BE2C (cell line): Measurements from ENCODE around the gene PGM2L1.

ENCODE experiments used
- DNase-seq: peaks from one replicate; pipeline ENCODE4 v3.0.0-alpha.2; 2020
- H3K27me3 ChIP-seq: fragments of 250-450 bp; sonication (Bioruptor Pico); 2 replicates; pipeline ENCODE4 v1.5.1; 2020; ENCODE audit warnings: mild to moderate bottlenecking
- H3K36me3 ChIP-seq: fragments of 250-450 bp; sonication (Bioruptor Pico); 2 replicates; pipeline ENCODE4 v1.5.1; 2020; ENCODE audit warnings: mild to moderate bottlenecking
- H3K4me1 ChIP-seq: fragments of 250-450 bp; sonication (Bioruptor Pico); 2 replicates; pipeline ENCODE4 v1.5.1; 2020
- H3K4me3 ChIP-seq: 2 replicates; pipeline ENCODE4 v1.5.1; 2011; ENCODE audit warnings: low read depth, low read length
- H3K9me3 ChIP-seq: fragments of 250-450 bp; sonication (Bioruptor Pico); 2 replicates; pipeline ENCODE4 v1.5.1; 2020
- TF ChIP-seq, protein P1 (sequence below): IDR thresholded peaks from 2 replicates; pipeline ENCODE4 v1.5.1; 2012; ENCODE audit warnings: mild to moderate bottlenecking, low read depth, low read length

PGM2L1 gene

DNA sequence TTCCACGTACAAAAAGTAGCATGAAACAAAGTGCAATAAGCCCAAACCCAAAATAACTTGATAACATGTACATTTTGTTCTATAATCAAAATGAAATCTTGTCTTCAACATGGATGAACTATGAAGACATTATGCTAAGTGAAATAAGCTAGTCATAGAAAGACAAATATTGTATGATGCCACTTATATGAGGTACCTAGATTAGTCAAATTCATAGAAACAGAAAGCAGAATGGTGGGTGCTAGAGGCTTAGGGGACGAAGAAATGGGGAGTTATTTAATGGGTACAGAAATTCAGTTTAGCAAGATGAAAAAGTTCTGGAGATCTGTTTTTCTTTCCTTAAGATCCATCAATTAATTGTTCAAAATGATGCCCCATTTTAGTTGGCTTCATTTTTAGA is 7.5 kb downstream of the PGM2L1 start:
- TF ChIP-seq, protein P1, sequence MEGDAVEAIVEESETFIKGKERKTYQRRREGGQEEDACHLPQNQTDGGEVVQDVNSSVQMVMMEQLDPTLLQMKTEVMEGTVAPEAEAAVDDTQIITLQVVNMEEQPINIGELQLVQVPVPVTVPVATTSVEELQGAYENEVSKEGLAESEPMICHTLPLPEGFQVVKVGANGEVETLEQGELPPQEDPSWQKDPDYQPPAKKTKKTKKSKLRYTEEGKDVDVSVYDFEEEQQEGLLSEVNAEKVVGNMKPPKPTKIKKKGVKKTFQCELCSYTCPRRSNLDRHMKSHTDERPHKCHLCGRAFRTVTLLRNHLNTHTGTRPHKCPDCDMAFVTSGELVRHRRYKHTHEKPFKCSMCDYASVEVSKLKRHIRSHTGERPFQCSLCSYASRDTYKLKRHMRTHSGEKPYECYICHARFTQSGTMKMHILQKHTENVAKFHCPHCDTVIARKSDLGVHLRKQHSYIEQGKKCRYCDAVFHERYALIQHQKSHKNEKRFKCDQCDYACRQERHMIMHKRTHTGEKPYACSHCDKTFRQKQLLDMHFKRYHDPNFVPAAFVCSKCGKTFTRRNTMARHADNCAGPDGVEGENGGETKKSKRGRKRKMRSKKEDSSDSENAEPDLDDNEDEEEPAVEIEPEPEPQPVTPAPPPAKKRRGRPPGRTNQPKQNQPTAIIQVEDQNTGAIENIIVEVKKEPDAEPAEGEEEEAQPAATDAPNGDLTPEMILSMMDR, result no peak
- no peak for DNase-seq

DNA sequence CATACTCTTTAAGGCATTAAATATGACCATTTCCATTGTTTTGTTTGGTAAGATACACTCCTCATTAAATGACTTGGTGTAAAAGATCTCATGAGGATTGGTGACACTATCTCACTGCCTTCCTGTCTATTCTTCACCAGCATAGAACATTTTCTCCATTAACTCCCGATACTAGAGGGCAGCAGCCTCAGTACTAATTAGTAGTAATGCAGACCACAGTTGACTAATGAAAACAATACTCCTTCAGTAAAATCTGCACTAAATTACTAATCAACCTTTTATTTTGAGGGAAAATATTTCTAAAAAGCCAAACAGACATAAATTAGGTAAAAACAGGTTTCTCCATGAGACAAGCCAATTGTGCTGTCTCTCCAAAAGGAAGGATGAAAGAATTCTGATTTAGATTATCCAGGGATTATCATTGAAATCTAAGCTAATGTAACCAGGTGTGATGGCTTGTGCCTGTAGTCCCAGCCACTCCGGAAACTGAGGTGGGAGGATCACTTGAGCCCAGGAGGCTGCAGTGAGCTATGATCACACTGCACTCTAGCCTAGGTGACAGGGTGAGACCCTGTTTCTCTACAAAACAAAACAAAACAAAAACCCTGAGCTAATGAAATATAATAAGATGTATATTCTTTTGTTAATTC is 9.4 kb downstream of the PGM2L1 start:
- TF ChIP-seq, protein P1, result peak; percentile 86
- peak; percentile 72 for DNase-seq
- Histone ChIP-seq H3K9me3 (no peaks in the 10 kb centered on the region), H3K36me3 (no peaks in the 10 kb centered on the region), H3K4me1 (peaks cover 3% of the 10 kb centered on the region; the same call in 1 of the 2 replicates), H3K27me3 (no peaks in the 10 kb centered on the region), H3K4me3 (no peak overlapping the region)

More for the DNA sequence above, 7.5 kb downstream of the PGM2L1 start:
- no peak overlapping the region for H3K4me3 ChIP-seq
- no peaks in the 10 kb centered on the region for H3K27me3 ChIP-seq
- H3K9me3 ChIP-seq, result no peaks in the 10 kb centered on the region
- H3K36me3 ChIP-seq, result no peaks in the 10 kb centered on the region
- peaks cover 3% of the 10 kb centered on the region; the same call in 1 of the 2 replicates for H3K4me1 ChIP-seq

DNA sequence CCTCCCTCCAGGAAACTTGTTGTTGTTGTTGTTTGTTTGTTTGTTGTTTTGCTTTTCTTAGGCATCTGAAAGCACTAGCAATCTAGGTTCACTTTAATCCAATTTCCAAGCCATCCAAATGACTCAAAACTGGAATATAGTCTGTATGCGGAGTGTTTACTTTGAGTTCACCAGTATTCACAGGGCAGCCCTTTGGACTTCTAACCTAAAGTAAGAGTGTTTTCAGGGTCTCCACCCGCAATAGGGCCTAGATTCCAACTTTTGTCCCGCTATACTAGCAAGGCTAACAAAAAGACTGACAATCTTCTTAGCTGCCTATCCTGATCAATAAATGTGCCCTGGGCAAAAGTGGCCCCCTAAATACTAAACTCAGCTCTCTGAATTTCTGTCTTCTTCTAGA is 13.6 kb downstream of the PGM2L1 start:
- Histone ChIP-seq H3K9me3 (no peaks in the 10 kb centered on the region), H3K27me3 (no peaks in the 10 kb centered on the region), H3K4me1 (peaks cover 6% of the 10 kb centered on the region), H3K4me3 (no peak overlapping the region), H3K36me3 (no peaks in the 10 kb centered on the region)
- TF ChIP-seq, protein P1, result no peak
- no peak for DNase-seq

DNA sequence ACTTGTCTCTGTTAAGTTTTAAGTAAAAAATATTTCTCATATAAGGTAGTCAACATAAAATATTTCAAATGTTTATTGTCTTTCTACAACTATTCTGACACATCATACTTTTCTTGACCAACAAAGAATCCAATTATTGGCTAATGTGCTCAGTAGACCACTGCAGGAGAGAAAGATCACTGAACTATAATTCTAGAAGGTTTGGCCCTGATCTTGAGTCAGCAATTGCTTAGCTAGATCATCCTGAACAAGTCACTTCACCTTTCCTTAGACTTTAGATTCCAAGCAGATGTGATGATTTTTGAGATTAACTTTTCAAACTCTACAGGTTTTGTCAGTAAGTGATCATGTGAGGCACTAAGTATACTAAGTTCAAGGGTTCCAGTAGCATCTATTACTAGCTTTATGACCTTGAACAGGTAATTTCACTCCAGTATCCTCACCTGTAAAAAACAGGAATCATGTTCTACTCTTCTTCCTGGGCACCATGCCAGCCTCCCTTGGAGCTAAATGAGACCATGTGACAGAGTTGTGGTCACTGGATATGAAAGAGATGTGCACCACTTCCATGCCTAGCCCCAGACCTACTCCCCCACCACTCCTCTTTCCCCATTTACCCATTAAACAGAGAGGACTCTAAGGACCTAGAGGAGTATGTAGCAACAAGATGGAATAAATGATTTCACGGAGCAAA is 17.3 kb downstream of the PGM2L1 start:
- Histone ChIP-seq H3K4me1 (peaks cover 3% of the 10 kb centered on the region), H3K4me3 (no peak overlapping the region), H3K36me3 (no peaks in the 10 kb centered on the region), H3K9me3 (no peaks in the 10 kb centered on the region), H3K27me3 (no peaks in the 10 kb centered on the region)
- DNase-seq, result peak; percentile 36
- TF ChIP-seq, protein P1, result no peak

DNA sequence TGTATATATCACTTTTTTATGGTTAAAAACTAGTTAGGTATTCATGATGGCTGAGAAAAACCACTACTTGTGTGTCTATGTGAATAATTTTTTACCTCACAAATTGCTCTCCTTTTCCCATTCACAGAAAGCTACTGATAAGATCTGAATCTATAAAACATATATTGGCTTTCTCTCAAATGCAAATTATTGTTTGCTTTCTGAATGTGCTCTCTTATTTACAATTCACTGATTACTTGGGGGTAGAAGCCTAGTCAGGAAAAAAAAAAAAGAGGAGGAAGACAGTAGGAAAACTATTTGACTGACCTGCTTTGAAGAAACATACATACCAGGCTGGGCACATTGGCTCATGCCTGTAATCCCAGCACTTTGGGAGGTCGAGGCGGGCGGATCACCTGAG is 20.5 kb downstream of the PGM2L1 start:
- Histone ChIP-seq H3K36me3 (no peaks in the 10 kb centered on the region), H3K27me3 (no peaks in the 10 kb centered on the region), H3K9me3 (no peaks in the 10 kb centered on the region), H3K4me1 (peaks cover 6% of the 10 kb centered on the region), H3K4me3 (no peak overlapping the region)
- no peak for DNase-seq
- TF ChIP-seq, protein P1, result no peak

DNA sequence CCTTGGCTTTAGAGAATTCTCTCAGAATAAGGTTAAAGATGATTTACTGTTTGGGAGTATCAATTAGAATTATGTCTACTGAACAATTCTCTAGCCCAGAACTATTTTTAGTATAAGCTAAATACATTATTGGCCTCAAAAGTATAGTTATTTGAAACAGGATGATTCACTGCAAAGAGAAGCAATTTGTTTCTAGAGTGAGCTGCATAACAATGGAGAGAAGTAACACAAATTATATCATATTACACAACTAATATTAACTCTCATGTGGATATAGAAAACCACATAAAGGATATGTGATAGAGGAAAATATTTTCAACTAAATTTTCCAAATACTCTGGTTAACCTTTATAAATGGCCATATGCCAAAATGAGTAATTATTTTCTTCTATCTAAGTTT is 24.9 kb downstream of the PGM2L1 start:
- DNase-seq, result no peak
- TF ChIP-seq, protein P1, result no peak
- no peaks in the 10 kb centered on the region for H3K27me3 ChIP-seq

More for the DNA sequence above, 24.9 kb downstream of the PGM2L1 start:
- Histone ChIP-seq H3K36me3 (no peaks in the 10 kb centered on the region), H3K4me3 (no peak overlapping the region), H3K4me1 (peaks cover 14% of the 10 kb centered on the region), H3K9me3 (no peaks in the 10 kb centered on the region)
